Measurements from ENCODE around the gene ERGIC2. TPM values are rescaled to one million over a fixed set of nuclear protein-coding genes. Genes with fewer than 3 reads are reported as not detected.
"Not testable (repeated sequence)": the region's sequence is repeated elsewhere in the genome, so short reads cannot be mapped to it uniquely, and the experiment has no call there.

Gene ERGIC2
- total RNA-seq, 1 donor: 50.3 TPM

GRCh38 chr12:29389295-29389919 is 8.4 kb upstream of the ERGIC2 start:
- Histone ChIP-seq H3K9me3 (ENCODE audit: low read depth, low read length) (no peaks in the 10 kb centered on the region), H3K4me2 (ENCODE audit: insufficient read depth, low read length) (no peak overlapping the region), H3K27ac (ENCODE audit: low read depth, low read length) (no peak overlapping the region), H4K20me1 (ENCODE audit: insufficient read depth, low read length) (no peaks in the 10 kb centered on the region), H3K36me3 (ENCODE audit: insufficient read depth, low read length) (no peaks in the 10 kb centered on the region), H3K4me3 (ENCODE audit: insufficient read depth, low read length) (no peak overlapping the region), H3K4me1 (ENCODE audit: insufficient read depth, low read length) (no peaks in the 10 kb centered on the region), H3K27me3 (ENCODE audit: insufficient read depth, low read length) (no peaks in the 10 kb centered on the region), H2AFZ (ENCODE audit: low read length) (no peak overlapping the region), H3K79me2 (ENCODE audit: insufficient read depth, low read length) (no peaks in the 10 kb centered on the region)
- no peak for TF ChIP-seq CTCF (IDR thresholded peaks at IDR 0.05; ENCODE audit: extremely low read depth, low read depth, low read length)
- no peak for DNase-seq (ENCODE audit: insufficient read length, low spot score, missing footprints)

DNA sequence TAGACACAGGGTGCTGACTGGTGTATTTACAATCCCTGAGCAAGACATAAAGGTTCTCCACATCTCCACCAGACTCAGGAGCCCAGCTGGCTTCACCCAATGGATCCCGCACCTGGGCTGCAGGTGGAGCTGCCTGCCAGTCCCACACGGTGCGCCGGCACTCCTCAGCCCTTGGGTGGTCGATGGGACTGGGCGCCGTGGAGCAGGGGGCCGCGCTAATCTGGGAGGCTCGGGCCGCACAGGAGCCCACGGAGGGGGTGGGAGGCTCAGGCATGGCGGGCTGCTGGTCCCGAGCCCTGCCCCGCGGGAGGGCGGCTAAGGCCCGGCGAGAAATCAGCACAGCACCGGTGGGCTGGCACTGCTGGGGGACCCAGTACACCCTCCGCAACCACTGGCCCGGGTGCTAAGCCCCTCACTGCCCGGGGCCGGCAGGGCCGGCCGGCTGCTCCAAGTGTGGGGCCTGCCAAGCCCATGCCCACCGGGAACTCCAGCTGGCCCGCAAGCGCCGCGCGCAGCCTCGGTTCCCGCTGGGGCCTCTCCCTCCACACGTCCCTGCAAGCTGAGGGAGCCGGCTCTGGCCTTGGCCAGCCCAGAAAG is 5.2 kb upstream of the ERGIC2 start:
- H3K36me3 ChIP-seq (ENCODE audit: insufficient read depth, low read length); H3K79me2 ChIP-seq (ENCODE audit: insufficient read depth, low read length); H3K4me1 ChIP-seq (ENCODE audit: insufficient read depth, low read length); DNase-seq (ENCODE audit: insufficient read length, low spot score, missing footprints); H3K4me2 ChIP-seq (ENCODE audit: insufficient read depth, low read length); H3K4me3 ChIP-seq (ENCODE audit: insufficient read depth, low read length); H3K27me3 ChIP-seq (ENCODE audit: insufficient read depth, low read length); H3K27ac ChIP-seq (ENCODE audit: low read depth, low read length); H2AFZ ChIP-seq (ENCODE audit: low read length); H3K9me3 ChIP-seq (ENCODE audit: low read depth, low read length); H4K20me1 ChIP-seq (ENCODE audit: insufficient read depth, low read length): not testable (repeated sequence)

- not testable (repeated sequence) for H3K4me1 ChIP-seq (ENCODE audit: insufficient read depth, low read length); H3K27me3 ChIP-seq (ENCODE audit: insufficient read depth, low read length); H3K27ac ChIP-seq (ENCODE audit: low read depth, low read length); H3K4me3 ChIP-seq (ENCODE audit: insufficient read depth, low read length); H3K9me3 ChIP-seq (ENCODE audit: low read depth, low read length); H4K20me1 ChIP-seq (ENCODE audit: insufficient read depth, low read length); H3K4me2 ChIP-seq (ENCODE audit: insufficient read depth, low read length); H2AFZ ChIP-seq (ENCODE audit: low read length); H3K79me2 ChIP-seq (ENCODE audit: insufficient read depth, low read length); DNase-seq (ENCODE audit: insufficient read length, low spot score, missing footprints); H3K36me3 ChIP-seq (ENCODE audit: insufficient read depth, low read length)
These were observed 4.2 kb upstream of the ERGIC2 start for GRCh38 chr12:29385194-29385593.

GRCh38 chr12:29382251-29382650 is 1.3 kb upstream of the ERGIC2 start:
- DNase-seq (ENCODE audit: insufficient read length, low spot score, missing footprints): no peak
- Histone ChIP-seq H3K4me3 (ENCODE audit: insufficient read depth, low read length) (no peak overlapping the region), H2AFZ (ENCODE audit: low read length) (no peak overlapping the region), H3K9me3 (ENCODE audit: low read depth, low read length) (no peaks in the 10 kb centered on the region), H3K4me2 (ENCODE audit: insufficient read depth, low read length) (no peak overlapping the region), H3K27me3 (ENCODE audit: insufficient read depth, low read length) (no peaks in the 10 kb centered on the region), H3K79me2 (ENCODE audit: insufficient read depth, low read length) (peaks cover 36% of the 10 kb centered on the region), H4K20me1 (ENCODE audit: insufficient read depth, low read length) (peaks cover 2% of the 10 kb centered on the region), H3K36me3 (ENCODE audit: insufficient read depth, low read length) (no peaks in the 10 kb centered on the region), H3K4me1 (ENCODE audit: insufficient read depth, low read length) (peaks cover 14% of the 10 kb centered on the region), H3K27ac (ENCODE audit: low read depth, low read length) (no peak overlapping the region)
- TF ChIP-seq CTCF (IDR thresholded peaks at IDR 0.05; ENCODE audit: extremely low read depth, low read depth, low read length): no peak

DNA sequence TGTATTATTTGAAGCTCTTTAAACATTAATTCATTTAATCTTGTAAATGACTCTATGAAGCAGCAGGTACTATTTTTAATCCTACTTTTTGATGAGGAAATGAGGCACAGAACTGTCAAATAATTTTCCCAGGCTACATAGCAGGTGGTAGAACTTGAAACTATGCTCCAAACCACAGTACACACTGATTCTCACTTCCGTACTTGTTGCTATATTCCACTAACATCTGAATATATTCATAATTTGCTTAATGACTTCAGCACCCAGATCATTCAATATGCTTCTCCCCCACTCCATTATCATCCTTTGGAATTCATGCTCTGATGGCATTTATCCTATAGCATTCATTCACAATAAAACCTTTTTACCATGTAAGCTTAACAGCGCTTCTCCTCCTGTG is 4.9 kb downstream of the ERGIC2 start:
- Histone ChIP-seq H3K79me2 (ENCODE audit: insufficient read depth, low read length) (peaks cover 84% of the 10 kb centered on the region), H3K36me3 (ENCODE audit: insufficient read depth, low read length) (peaks cover 6% of the 10 kb centered on the region), H3K4me3 (ENCODE audit: insufficient read depth, low read length) (no peak overlapping the region), H2AFZ (ENCODE audit: low read length) (no peak overlapping the region), H3K27ac (ENCODE audit: low read depth, low read length) (no peak overlapping the region), H3K9me3 (ENCODE audit: low read depth, low read length) (no peaks in the 10 kb centered on the region), H3K4me1 (ENCODE audit: insufficient read depth, low read length) (peaks cover 9% of the 10 kb centered on the region), H3K4me2 (ENCODE audit: insufficient read depth, low read length) (no peak overlapping the region), H3K27me3 (ENCODE audit: insufficient read depth, low read length) (no peaks in the 10 kb centered on the region), H4K20me1 (ENCODE audit: insufficient read depth, low read length) (peaks cover 18% of the 10 kb centered on the region)
- no peak for DNase-seq (ENCODE audit: insufficient read length, low spot score, missing footprints)
- TF ChIP-seq CTCF (IDR thresholded peaks at IDR 0.05; ENCODE audit: extremely low read depth, low read depth, low read length): no peak
